Anterior cingulate cortex (tissue), 58 donors: ENCODE data around the gene NCKAP1.
"Not testable (repeated sequence)": the region's sequence is repeated elsewhere in the genome, so short reads cannot be mapped to it uniquely, and the experiment has no call there.

Source experiments
- DNase-seq, 58 donors: peaks; one replicate each; lab custom pipeline; 2025; lab: John Stamatoyannopoulos, UW

NCKAP1 gene

DNA sequence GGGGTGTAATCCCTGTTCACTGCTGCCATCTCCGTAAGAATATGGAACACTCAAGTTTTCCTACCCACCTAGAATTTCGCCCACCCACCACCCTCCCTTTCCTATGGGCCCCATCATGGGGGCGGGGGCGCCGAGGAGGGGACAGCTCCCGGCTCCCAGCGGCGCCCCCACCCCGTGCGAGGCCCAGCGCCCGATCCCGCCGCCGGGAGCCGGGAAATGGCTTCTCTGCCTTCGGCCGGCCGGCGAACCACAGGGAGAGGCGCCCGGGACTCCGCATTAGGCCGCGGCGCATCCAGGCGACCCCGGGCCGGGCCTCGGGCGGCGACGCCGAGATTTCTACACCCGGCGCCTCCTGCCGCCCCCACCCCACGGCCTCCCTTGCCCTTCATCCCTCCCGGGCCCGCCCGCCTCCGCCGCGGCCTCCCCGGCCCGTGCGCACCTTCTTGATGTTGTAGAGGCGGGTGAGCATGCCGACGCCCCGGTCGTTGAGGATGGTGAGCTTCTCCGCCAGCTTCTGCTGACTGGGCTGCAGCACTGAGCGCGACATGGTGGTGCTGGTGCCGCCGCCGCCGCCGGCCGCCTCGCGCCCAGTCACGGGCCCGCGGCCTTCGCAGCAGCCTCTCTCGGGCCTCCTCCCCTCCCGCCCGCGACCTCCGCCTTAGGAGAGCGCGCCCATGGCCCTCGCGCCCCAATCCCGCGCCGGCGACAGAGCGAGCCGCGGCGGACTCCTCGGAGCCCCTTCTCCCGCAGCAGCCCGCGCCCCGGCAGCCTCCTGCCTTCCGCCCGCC, 510 bp downstream of the NCKAP1 start:
- peak in 46 of 58 donors; percentile 17 to 80 (median 54) for DNase-seq

DNA sequence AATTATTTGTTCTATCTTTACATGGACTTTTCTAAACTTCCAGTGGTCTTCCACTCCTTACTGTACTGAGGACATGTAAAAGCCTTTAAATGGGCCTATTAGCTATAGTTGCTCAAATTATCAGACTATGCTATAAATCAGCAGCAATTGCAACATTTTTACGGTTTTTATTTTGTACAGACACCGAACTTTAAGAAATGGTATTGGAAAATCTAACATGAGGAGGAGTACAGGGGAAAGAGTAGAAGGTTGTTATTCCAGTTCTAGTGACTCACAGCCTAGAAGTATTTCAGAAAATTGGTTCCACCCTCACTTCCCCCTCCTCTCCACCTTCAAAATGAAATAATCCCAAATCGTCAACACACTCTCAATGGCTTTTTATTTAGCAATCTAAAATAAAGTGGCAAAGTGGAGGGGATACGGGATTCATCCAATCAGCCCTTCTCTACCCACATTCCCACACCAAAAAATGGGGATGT, 1.1 kb downstream of the NCKAP1 start:
- peak in 1 of 58 donors; percentile 8 for DNase-seq

DNA sequence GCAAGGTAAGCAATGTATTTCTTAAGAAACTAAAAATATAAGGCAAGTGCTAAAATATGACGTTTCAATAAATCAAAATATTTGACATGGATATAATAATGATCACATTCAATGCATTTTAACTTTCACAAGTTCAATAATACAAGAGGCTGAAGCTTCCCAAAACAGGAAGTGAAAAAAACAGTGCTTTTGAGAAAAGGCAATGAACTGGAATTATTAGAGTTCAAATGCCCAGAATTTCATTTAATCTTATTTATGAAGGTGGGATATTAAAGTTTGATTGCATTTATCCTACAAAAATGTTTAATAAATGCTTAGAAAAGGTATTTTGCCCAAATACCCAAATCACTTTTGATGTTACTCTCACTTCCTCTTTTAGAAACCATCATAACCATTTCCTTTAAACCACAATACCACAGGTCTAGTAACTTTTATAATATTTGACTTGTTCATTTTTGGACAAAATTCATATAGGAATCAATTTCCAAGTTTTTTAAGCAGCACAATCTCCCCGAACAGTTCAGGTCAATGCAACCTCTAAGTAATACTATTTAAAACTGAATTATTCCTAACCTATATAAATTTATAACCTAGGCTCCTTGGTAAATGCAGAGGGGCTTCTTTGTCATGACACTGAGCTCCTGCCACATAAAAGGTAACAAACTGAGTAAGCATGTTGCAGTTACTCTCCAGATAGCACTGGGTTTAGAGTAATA, 2.1 kb downstream of the NCKAP1 start:
- no peak for DNase-seq

DNA sequence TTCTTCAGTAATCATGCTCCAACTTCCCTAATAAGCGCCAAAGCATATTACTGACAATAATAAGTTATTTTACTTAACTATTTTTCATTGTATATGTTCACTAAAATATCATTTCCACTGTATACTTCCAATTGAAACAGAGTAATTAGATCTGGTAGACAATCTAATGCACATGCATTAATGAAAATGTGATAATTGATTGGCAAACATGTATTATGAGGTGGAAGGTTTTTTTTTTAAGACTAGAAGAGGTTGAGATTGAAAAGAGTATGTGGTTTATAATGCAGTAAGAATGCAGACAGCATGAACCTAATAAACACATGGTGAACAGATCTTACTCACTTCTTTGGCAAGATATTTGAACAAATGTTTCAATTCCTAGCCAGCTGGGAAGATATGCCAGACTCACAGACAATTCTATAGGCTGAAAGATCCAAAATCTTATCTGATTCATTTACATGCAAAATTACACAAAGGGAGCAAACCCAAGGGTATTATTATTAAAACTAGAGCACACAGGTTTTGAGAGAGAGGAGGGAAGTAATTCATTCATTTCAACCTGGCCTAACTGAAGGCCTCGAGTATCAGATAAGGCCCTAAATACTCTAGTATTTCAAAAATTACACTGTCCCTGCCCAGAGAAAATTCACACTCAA, 2.8 kb downstream of the NCKAP1 start:
- peak in 1 of 58 donors; percentile 10 for DNase-seq

DNA sequence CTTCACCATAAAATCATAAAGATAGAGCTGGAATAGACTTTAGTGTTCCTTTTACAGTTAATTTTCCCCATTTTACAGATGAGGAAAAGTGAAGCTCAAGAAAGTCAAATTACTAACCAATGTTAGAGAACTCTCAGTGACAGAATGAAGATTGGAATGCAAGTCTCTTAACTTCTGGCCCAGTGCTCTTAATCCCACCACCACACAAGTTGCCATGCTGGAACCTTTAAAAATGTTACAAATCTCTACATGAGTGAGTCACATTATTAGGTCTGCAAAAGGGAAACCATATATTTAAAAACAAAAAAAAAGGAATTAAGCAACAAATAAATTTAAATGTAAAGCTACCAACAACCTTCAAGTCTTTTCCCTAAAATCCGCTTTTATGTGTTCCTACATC, 3.5 kb downstream of the NCKAP1 start:
- no peak for DNase-seq

DNA sequence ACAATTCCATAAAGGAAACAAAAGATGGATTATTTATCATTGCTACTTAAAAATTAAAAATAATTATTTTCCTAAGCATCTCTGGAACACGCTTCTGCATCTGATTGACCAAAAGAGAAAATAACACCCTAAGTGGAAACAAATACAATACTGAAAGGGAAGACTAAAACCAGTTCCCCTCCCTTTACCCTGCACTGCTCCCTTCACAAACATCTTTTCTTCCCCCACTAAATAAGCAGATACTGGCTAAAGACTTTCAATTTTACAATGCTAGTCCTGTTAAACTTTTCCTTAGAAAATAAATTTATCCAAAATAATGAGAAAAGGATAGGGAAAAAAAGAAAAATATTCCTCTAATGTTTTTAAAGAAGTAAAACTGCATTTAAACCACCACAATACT, 4.3 kb downstream of the NCKAP1 start:
- no peak for DNase-seq

DNA sequence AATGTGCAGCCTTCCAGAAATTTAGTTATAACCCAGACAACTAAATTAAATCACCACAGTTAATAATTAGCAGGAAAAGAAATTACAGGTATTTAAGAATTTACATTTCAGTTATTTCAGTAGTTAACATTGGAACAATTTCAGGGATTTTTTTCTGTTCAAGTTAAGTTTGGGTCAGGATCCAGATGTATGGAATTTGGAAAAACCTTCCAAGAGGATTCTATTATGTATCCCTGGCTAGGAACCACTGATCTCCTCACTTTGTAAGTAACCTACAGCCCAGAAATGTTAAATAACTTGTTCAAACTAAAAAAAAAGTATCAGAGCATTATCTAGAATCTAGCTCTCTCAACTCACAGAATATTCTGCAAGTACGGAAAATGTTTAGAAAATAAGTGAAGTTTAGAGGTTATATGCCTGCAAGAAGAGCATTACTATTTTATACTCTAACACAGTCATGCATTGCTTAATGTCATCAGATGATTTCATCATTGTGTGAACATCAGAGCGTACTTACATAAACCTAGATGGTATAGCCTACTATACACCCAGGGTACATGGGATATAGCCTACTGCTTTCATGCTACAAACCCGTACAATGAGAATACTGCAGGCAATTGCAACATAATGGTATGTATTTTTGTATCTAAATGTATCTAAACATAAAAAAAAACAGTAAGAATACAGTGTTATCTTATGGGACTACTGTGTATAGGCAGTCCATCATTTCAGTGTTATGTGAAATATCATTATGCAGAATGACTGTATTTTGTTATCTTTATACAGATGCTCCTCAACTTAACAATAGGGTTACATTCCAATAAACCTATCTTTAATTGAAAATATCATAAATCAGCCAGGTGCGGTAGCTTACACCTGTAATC, 6.1 kb downstream of the NCKAP1 start:
- no peak for DNase-seq

DNA sequence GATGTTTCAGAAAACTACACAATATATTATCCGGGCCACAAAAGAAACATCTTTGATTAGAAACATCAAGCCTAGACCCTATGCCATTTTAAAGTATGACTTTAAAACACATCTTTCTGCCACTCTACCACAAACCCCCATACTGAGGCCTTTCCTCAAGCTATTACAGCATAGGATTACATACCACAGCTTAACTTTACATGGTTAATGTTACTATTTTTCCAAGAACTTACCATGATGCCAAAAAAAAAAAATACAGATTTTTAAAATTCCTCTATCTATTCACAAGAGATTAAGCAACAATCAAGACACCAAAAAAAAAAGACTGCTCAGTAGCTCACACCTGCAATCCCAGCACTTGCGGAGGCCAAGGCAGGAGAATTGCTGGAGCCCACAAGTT, 9.0 kb downstream of the NCKAP1 start:
- DNase-seq = no peak

DNA sequence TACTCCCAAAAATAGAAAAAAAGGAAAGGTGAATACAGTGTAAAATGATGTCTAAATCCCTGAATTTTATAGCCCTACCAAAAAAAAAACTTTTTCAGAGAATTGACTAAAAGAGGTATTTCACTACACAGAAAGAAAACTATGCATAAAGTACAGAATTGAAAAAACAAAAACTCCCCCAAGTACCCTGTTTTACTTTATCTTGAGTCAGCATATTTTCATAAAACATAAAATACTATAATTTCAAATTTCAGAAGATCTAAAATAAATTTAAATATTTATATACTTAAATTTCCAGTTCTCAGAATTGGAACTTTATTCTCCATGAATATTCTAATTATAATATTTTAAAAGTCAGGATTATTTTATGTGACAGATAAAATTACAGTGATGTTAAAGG, 10.1 kb downstream of the NCKAP1 start:
- DNase-seq = no peak

DNA sequence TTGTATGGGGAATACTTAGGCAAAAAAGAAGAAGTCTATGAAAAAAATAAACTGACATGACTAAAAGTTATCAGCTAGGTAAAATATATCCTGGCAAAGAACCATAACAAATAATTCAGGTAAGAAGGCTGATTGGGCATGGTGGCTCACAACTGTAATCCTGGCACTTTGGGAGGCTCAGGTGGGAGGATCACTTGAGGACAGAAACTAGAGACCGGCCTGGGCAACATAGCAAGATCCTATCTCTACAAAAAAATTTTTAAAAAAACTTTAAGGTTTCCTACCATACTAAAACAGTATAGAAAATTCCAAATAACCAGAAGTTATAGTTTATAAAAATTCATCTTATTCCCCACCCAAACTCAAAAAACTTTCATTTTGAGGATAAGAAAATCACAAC, 10.8 kb downstream of the NCKAP1 start:
- DNase-seq = no peak

DNA sequence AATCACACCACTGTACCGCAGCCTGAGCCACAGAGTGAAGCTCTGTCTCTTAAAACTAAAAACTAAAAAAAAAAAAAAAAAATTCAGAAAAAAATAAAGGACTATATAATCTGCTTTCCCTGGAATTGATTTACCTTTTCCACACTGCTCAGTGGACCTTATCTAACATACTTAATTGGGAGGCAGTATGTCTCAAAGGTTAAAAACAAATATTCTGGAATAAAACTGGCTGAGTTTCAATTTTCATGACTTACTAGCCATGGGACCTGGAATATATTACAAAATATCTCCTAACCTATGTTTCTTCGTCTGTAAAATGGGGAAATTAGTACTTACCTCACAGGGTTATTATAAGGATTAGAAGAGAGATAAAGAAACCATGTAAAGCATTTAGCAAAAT, 11.8 kb downstream of the NCKAP1 start:
- DNase-seq = no peak

DNA sequence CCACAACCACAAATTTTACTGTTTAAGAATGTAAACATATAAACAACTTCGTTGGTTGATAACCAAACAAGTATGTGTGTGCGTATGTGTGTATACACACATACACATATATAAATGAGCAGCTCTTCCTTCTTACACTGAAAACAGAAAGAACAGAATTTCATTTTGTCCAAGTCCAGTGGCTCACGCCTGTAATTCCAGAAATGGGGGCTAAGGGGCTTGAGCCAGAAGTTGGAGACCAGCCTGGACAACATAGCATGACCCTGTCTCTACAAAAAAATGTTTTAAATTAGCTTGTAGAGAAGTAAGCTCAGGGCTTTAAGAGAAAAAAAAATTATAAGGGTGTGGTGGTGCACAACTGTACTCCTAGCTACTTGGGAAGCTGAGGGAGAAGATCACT, 12.3 kb downstream of the NCKAP1 start:
- DNase-seq = no peak

DNA sequence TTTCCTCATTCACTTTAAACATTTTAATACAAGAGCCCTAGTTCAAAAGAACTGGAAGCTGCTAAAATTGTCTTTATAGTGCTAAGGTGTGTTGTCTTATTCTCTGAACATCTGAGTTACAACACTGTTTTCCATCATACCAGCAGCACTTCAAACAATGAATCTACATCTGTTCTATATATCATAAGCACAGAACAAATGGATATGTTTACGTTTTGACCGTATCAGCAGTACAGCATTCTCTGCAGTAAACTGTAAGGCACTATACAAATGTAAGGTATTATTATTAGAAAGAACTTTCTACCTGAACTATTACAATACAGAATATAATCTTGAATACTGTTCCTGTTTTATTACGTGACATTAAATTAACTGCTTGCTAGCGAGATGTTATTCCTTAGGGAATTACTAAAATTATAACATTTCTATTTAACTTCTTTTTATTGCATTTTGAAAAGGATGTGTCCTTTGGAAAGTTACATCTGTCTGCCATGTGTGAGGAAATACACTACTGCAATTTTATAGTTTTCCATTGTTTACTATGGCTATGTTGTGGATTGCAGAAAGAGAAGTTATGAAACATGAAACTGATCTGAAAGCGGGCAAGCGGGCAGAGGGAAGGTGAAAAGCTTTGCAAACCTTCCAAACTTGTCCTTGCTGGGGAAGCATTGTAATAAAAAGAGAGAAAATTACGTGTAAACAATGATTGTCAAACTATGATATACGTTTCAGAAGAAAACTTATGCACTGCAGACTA, 13.7 kb downstream of the NCKAP1 start:
- DNase-seq = no peak

DNA sequence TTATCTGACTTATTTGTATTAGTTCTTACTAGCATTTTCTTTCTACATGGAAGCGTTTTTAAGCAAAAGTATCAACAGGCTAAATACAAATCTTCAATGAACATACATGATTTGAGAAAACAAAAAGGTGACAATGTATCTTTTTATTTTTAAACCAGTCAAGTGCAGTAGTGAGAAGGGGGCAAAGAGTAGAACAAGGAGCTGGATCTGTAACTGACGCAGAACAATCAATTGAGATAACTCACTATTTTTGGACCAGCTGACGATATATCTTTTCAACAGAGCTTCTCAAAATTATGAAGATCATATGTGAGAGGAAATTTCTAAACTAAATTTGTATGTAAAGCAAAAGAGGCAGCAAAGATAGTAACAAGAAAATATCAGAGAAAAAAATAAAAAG, 15.5 kb downstream of the NCKAP1 start:
- DNase-seq = no peak

DNA sequence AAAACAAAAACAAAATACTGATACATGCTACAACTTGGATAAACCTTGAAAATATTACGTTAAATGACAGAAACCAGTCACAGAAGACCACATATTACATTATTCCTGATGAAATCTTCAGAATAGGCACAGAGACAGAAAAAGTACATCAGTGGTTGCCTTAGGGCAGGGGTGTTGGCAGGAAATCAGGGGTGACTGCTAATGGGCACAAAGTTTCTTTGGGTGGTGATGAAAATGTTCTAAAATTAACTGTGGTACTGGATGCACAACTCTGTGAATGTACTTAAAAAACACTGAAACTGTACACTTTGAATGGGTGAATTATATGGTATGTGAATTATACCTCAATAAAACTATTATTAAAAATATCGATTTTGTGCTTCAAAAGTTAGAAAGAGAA, 16.6 kb downstream of the NCKAP1 start:
- no peak for DNase-seq

DNA sequence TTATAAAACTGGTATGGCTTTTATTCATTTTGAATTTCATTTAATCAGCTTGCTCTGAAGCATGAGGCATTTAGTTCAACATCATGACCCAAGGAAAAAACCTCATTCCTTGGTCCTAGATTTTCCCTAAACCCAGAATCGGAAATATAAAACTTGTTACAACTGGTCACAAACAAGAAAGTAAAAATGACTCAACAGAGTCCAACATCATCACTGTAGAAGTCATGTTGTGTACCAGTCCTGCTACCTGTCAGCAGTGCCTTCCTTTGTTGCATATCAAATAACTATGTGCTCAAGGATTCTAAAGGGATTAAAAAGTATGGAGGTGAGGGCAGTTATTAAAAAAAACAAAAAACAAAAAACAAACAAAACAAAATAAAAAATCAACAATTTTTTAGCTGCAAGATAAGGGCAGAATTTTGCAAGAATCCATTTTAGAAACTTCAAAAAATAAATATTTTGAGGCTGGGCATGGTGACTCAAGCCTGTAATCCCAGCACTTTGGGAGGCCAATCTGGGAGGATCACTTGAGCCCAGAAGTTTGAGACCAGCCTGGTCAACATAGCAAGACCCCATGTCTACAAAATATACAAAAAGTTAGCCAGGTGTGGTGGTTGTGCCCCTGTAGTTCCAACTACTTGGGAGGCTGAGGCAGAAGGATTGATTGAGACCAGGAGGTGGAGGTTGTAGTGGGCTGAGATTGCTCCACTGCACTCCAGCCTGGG, 18.4 kb downstream of the NCKAP1 start:
- DNase-seq = no peak

DNA sequence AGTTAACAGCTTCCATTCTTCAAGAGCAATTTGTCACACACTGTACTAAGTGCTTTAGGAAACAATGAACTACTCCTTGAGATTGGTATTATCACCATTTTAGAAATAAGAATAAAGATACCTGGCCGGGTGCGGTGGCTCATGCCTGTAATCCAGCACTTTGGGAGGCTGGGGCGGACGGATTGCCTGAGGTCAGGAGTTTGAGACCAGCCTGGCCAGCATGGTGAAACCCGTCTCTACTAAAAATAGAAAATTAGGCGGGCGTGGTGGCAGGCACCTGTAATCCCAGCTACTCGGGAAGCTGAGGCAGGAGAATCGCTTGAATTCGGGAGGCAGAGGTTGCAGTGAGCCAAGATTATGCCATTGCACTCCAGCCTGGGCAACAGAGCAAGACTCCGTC, 20.4 kb downstream of the NCKAP1 start:
- not testable (repeated sequence) for DNase-seq

DNA sequence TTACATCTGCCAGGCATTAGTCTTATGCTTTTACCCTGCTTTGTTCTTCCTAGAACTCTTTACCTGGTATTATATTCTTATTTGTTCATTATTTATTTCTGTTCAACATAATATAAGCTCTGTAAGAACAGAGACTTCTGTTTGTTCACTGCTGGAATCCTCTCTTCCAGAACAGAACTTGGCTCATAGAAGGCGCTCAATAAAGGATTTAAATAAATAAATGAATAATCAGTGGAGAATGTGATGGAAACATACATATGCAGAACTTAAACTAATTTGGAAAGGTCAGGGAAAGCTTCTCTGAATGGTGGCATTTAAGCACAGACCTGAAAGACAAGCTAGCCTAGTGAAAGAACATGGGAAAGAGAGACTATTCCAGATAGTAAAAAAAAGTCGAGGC, 24.3 kb downstream of the NCKAP1 start:
- no peak for DNase-seq

DNA sequence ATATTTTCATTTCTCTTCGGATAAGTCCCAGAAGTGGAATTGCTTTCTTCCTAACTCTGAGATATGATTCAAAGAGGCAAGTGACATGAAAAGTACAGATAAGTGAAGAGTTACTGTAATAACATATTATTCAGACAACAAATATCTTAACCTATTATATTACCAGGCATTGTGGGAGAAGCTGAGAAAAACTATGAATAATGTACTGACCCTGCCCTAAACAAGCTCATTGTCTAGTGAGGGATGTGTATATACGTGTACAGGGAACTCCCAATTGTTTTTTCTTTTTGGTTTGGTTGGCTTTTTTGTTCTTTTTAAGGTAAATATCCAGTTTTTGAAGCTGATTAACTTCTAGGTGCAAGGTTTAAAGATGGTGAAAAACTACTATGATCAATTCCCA, 26.5 kb downstream of the NCKAP1 start:
- no peak for DNase-seq
